DMS114 treated with DMSO at 0.1 percent for 48 hours (cell line): ENCODE measurements around the gene TEC.
"Not testable (repeated sequence)": the region's sequence is repeated elsewhere in the genome, so short reads cannot be mapped to it uniquely, and the experiment has no call there.

Experiments
- DNase-seq: peaks from one replicate; lab custom pipeline; 2025; ENCODE audit not compliant: unreplicated experiment; lab: John Stamatoyannopoulos, UW

The TEC gene

GRCh38 chr4:48196758-48197504 is 72.7 kb downstream of the TEC start:
- no peak for DNase-seq

DNA sequence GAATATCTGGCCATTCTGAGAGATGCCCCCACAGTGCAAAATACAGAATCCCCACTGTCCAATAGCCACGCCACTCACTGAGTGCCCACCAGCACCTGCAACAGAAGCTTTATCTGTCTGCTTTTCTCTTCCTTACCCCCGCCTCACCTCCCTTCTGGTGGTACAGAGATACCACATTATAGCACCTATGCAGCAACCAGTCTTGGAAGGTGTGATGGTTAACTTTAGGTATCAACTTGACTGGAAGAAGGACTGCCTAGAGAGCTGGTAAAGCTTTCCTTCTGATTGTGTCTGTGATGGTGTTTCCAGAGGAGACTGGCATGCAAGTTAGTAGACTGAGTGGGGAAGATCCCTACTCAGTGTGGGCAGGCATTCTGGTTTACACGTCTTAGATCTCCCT is 73.8 kb downstream of the TEC start:
- DNase-seq = no peak

DNA sequence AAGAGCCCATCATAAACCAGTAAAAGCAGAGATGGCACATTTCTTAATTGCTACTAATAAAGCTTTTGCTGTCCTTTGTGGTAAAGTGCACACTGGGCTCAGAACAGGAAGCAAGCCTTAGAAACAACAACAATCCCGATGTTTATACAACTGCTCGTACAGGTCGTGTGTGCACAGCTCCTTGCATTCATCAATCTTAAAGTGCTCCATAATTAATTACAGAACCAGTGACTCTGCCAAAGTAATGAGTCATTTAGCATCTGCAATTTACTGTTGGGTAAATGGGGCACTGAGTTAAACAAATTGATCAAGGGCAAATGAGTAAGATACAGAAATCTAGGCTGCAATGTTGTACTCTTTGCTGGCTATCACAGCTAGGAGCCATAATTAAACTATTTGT is 74.3 kb downstream of the TEC start:
- no peak for DNase-seq

- no peak for DNase-seq
These were observed 74.7 kb downstream of the TEC start for GRCh38 chr4:48194971-48195370.

- DNase-seq = no peak
These were observed 75.6 kb downstream of the TEC start for GRCh38 chr4:48193921-48194468.

DNA sequence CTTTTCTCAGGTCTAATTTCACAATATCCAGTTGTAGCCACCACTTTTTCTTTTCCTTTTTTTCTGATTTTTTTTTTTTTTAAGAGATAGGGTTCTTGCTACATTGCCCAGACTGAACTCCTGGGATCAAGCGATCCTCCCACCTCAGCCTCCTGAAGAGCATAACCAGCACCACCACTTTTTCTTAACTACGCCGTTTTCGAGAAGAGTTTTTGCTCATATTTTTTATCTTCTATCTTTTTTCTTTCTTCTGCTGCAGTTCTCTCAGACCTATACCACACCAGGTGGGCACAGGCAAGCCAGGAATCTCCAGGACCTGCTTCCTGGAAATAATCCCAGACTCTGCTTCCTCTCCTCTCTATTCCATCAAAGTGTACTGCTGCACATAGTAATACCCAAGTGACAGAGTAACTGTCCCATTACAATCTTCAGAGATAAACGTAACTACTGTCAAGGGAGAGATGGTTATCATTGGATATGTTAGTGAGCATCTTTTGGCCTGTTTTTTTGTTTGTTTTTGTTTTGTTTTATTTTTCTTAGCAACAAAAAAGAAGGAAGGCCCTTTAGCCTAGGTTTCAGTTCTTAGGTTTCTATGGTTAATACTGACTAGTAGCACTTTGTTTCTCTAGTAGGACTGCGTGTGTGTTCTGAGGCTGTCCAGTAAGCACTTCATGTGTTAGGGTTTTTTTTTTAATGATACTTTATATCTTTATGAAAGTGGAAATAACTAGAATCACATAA is 76.4 kb downstream of the TEC start:
- no peak for DNase-seq

DNA sequence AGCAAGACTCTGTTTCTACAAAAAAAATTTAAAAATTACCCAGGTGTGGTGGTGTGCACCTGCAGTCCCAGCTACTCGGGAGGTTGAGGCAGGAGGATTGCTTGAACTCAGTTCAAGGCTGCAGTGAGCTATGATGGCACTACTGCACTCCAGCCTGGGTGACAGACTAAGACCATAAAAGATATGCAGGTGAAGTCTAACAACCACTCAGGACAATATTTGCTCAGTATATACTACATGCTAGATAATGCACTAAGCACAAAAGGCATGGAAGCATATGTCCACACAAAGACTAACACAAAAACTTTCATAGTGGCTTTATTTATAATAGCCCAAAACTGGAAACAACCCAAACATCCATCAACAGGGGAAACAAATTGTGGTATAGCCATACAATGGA is 77.9 kb downstream of the TEC start:
- DNase-seq = no peak

DNA sequence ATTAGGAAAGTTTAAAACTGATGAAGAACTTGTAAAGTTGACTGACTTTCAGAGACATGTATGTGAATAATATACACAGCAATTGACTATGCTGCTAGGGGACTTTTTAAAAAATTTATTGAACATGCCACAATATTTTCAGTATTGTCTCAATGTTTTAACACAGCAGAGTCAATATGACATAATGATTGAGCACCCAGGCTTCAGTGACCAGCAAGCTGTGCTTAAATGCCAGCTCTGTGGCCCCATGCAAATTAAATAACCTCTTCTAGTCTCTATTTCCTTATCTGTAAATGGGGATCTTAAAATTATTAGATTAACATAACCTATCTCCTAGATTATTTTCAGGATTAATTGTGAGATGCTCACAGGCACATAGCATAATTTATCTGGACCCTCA is 78.8 kb downstream of the TEC start:
- no peak for DNase-seq

- DNase-seq = no peak
These were observed 79.9 kb downstream of the TEC start for GRCh38 chr4:48189731-48190130.

DNA sequence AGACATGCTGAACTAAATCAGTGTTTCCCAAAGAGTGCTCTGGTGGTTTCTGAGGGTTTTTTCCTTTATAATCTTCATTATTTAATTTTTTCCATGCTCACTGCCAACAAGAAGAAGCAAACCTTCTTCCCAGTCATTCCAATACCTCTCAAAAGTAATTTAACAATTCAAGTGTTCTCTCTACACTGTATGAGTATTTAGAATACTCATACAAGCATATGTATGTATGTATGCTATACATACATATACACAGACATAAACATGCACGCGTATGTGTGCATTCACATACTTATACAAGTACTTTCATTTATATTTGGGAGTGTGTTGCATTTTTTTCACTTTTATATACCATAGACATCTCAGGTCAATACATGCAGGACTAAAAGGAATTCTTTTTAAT is 81.2 kb downstream of the TEC start:
- no peak for DNase-seq

DNA sequence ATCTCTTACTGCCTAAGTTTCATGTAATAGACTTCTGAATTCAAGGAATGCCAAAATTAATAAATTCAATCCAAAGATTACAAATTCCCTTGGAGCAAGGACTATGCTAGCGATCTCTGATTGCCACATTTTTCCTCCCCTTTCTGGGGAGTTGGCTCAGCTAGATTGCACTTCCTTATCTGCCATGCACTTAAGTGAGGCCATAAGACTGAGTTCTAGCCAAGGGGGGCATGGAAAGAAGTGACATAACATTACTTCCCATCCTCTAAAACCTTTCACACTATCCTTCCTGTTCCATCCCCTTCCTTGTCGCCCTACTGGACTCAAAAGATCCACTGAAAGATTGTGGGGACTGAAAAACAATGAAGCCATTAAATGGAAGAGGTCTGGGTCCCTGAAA is 81.8 kb downstream of the TEC start:
- DNase-seq = no peak

GRCh38 chr4:48187066-48187465 is 82.6 kb downstream of the TEC start:
- not testable (repeated sequence) for DNase-seq

DNA sequence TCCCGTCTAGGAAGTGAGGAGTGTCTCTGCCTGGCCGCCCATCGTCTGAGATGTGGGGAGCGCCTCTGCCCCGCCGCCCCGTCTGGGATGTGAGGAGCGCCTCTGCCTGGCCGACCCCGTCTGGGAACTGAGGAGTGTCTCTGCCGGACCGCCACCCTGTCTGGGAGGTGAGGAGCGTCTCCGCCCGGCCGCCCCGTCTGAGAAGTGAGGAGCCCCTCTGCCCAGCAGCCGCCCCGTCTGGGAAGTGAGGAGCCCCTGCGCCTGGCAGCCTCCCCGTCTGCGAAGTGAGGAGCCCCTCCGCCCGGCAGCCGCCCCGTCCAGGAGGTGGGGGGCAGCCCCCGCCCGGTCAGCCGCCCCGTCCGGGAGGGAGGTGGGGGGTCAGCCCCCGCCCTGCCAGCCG is 83.2 kb downstream of the TEC start:
- not testable (repeated sequence) for DNase-seq

GRCh38 chr4:48184882-48185281 is 84.8 kb downstream of the TEC start:
- DNase-seq = no peak

DNA sequence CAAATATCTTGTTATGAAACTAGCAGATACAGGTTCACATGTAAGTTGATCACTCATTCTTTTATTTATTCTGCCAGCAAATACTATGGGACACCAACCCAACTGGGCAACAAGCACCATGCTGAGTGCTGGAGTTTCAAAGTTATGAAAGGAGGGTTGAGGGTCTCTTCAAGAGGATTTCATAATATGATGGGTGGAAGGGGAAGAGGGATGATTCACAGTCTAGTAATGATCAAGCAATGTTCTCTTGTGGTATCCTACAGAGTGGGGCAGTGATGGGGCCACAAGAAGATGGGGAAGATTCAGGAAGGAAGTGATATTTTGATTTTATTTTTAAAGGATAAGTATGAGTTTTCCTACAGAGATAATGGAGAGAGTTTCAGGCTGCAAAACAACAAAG is 89.4 kb downstream of the TEC start:
- no peak for DNase-seq

DNA sequence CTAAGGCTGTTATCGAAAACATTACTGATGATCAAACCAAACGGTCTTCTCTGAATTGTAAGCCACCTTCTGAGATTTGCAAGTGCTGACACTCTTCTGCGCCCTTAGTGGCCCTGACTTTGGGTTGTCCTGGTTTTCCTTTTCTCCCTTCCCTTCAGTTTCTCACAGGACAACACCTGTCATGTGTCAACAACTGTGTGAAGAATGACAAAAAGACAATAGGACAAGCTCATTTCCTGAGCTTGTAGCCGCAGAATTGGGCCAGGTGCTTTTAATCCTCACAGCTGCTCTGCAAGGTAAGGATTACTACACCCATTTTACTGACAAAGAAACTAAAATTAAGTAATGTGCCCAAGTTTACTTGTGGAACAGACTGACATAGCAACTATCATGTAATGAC is 90.7 kb downstream of the TEC start:
- no peak for DNase-seq

DNA sequence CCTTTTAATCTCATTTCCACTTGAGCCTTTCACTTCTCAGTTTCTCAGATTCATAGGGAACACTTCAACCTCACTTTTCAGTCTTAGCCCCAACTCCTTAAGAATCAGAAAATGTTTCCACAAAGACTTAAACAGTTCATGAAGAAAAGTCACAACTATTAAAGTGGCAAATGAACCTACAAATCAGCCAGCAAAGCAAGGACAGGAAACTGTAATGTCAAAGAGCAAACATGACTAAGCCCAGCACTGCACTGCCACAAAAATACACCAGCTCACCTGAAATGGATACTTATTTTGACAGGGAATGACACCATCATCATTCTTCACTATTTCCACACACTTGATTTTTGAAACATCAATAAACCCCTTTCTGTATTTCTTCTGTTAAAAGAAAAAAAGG is 93.8 kb downstream of the TEC start:
- no peak for DNase-seq

- no peak for DNase-seq
These were observed 94.3 kb downstream of the TEC start for GRCh38 chr4:48175328-48175727.

DNA sequence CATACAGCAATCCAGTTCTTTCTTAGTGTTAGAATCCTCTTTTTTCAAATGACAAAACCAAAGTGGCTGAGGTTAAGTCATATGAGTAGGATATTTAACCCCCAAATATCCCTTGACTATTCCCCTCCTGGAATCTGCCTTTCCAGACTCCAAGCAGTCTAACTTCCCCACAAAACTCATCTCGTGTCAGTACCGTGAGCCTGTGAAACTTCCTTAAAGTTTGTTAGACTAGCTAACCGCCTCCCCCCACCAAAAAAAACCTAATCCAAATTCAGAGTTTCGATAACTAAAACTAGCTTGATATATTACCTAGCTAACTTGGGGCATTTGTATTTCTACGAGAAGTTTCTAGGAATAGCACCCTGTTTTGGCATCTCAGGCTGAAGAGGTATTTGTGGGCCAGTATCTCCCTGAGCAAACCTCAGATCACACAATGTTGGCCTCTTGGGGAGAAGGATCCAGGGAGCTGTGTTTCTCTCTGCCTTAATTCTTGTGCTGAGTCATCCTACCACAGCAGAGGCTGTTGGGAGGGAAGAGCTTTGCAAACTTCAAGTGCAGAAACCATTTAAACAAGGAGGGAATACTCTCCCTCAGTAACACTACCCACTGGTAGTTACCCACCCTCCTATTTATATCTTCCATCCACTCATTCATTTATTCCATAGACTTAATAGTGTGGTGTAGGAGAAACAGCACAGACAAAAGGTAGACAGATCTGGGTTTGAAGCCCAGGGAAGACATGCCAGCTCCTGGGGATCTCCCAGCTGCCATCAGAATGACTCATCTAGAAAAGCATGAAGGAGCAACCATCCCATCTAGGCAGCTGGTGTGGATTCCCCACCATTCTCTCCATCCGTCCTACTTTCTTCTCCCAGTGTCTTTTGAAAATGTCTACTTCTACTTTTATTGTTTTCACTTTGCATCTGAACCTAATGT is 96.3 kb downstream of the TEC start:
- no peak for DNase-seq

DNA sequence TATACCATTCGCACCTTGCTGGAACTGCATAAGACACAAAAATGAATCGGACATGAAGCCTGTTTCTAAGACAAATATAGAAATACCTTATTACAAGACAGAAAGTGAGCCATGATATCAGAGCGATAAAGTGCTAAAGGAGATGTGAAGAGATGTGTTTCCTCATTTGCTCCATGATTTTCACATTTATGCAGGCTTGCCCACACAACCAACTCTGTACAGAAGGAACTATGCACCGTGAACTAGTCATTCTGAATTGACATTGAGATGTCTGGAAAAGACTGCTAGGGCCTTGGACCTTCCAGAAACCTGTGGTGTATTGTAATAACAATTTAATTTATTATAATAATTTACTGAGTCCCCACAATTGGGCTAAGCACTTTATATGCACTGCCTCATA is 97.0 kb downstream of the TEC start:
- no peak for DNase-seq

DNA sequence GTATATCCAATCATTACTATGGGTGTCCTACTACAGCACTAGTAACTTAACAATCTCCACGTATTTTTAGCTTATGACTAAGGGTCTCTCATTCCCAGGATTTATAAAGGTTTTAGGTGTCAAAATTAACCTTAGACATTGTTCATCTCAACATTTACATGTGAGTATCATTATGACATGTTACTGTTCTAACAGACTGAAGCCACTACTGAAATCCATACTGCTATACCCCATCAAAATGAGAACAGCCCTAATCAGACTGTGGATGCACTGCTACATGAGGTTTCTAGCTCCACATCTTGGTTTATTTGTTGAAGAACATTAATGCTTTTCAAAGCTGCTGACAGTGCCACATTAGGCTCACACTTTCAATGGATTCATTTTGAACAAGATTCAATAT is 100.0 kb downstream of the TEC start:
- no peak for DNase-seq
